GM12878 (cell line): ENCODE measurements around the gene IFIT1. TPM values are rescaled to one million over a fixed set of nuclear protein-coding genes. Genes with fewer than 3 reads are reported as not detected.
A peak's percentile ranks its signal among the peaks of the same experiment; 100 is the strongest.
"Not testable (repeated sequence)": the region's sequence is repeated elsewhere in the genome, so short reads cannot be mapped to it uniquely, and the experiment has no call there.

Experiments
- ATAC-seq: fragments of 200-7000 bp; cut with Tn5 transposase; 3 replicates; pipeline ENCODE4 v1.9.1; 2020; ENCODE audit warnings: mild to moderate bottlenecking, moderate library complexity
- BruUV-seq: library from RNA; stranded (reverse); fragments of 400-500 nt; replicated peaks from 2 replicates; lab custom pipeline; 2021; lab: Mats Ljungman, UMichigan
- CTCF ChIA-PET: fragments of 300-600 bp; sonication (Branson Sonifier 250); formaldehyde crosslinking; extraction: SDS; loops from one replicate; lab custom pipeline; 2021; ENCODE audit warnings: inconsistent platforms; lab: Yijun Ruan, JAX
- POLR2A ChIA-PET: fragments of 350-600 bp; formaldehyde crosslinking; extraction: SDS; loops from one replicate; lab custom pipeline; 2021; ENCODE audit warnings: inconsistent platforms; lab: Charles Lee
- RAD21 ChIA-PET: fragments of 300-600 bp; sonication (Branson Sonifier 250); formaldehyde crosslinking; loops from one replicate; lab custom pipeline; 2023; ENCODE audit warnings: antibody characterized with exemption; ENCODE audit not compliant: unreplicated experiment; lab: Charles Lee
- SMC1A ChIA-PET: fragments of 300-600 bp; sonication (Branson Sonifier 250); formaldehyde crosslinking; loops from one replicate; lab custom pipeline; 2023; ENCODE audit not compliant: unreplicated experiment, uncharacterized antibody; lab: Charles Lee
- DNase-seq: peaks from one replicate; pipeline ENCODE4 v3.0.0-alpha.2; 2011; ENCODE audit warnings: low read depth, low spot score
- FAIRE-seq: peaks from 3 replicates; lab custom pipeline; 2011; peaks lifted over from hg19 to GRCh38; lab: Jason Lieb, UNC
- H2AFZ ChIP-seq: 2 replicates; pipeline ENCODE4 v1.6.0; 2011; ENCODE audit warnings: low read depth, low read length, control low read depth; ENCODE audit not compliant: control insufficient read depth
- H3K27ac ChIP-seq: 2 replicates; pipeline ENCODE4 v1.5.1; 2011; ENCODE audit warnings: control low read depth; ENCODE audit not compliant: control insufficient read depth, insufficient read depth
- H3K27me3 ChIP-seq, 2 experiments: replicated peaks in 1 of 2; 2 replicates each; pipeline versions ENCODE4 v1.6.0 to v1.6.1; 2011; ENCODE audit warnings: low read length in 1 of 2; ENCODE audit not compliant: control insufficient read depth in 2 of 2, insufficient read depth in 2 of 2
- H3K36me3 ChIP-seq, 2 experiments: 2 replicates each; pipeline ENCODE4 v1.5.1; 2011; ENCODE audit warnings: low read length in 1 of 2; ENCODE audit not compliant: control insufficient read depth in 2 of 2, insufficient read depth in 2 of 2
- H3K4me1 ChIP-seq: 2 replicates; pipeline ENCODE4 v1.6.1; 2011; ENCODE audit warnings: mild to moderate bottlenecking, low read length, moderate library complexity, mixed read lengths; ENCODE audit not compliant: control insufficient read depth, insufficient read depth
- H3K4me2 ChIP-seq: 2 replicates; pipeline ENCODE4 v1.6.0; 2011; ENCODE audit warnings: control low read depth; ENCODE audit not compliant: control insufficient read depth, insufficient read depth
- H3K4me3 ChIP-seq: fragments of 200-600 bp; sonication (generic); 2 replicates; pipeline ENCODE4 v1.5.1; 2016
- H3K79me2 ChIP-seq: 2 replicates; pipeline ENCODE4 v1.6.0; 2011; ENCODE audit warnings: low read length; ENCODE audit not compliant: control insufficient read depth, insufficient read depth
- H3K9ac ChIP-seq: 2 replicates; pipeline ENCODE4 v1.8.0; 2011; ENCODE audit warnings: low read length, control low read depth, mixed read lengths; ENCODE audit not compliant: control insufficient read depth, insufficient read depth
- H3K9me3 ChIP-seq: replicated peaks from 3 replicates; pipeline ENCODE4 v1.5.1; 2011; ENCODE audit warnings: mild to moderate bottlenecking, low read length; ENCODE audit not compliant: control insufficient read depth, insufficient read depth
- H4K20me1 ChIP-seq: 2 replicates; pipeline ENCODE4 v1.6.0; 2011; ENCODE audit not compliant: control insufficient read depth, insufficient read depth
- ATF7 ChIP-seq: fragments of 450-650 bp; IDR thresholded peaks from 2 replicates; pipeline ENCODE4 v1.6.1; 2016; ENCODE audit warnings: low read depth, mild to moderate bottlenecking
- ETV6 ChIP-seq, 2 experiments: fragments of 450-650 bp in 1 of 2; IDR thresholded peaks in 1 of 2; conservative IDR thresholded peaks in 1 of 2; 2 replicates each; pipeline ENCODE4 v1.6.1; 2014; ENCODE audit warnings: antibody characterized with exemption in 1 of 2, borderline replicate concordance in 1 of 2, low read depth in 1 of 2, mild to moderate bottlenecking in 1 of 2, moderate library complexity in 1 of 2
- MEF2B ChIP-seq: fragments of 450-650 bp; IDR thresholded peaks from 2 replicates; pipeline ENCODE4 v1.6.1; 2018; ENCODE audit warnings: mild to moderate bottlenecking, moderate library complexity; ENCODE audit not compliant: partially characterized antibody, poor library complexity, severe bottlenecking
- PML ChIP-seq: IDR thresholded peaks from 2 replicates; pipeline ENCODE4 v1.6.1; 2012; ENCODE audit warnings: low read length, inconsistent platforms
- WGBS: methylation state at CpG from one replicate; pipeline ENCODE4 v1.1.6; 2016; ENCODE audit warnings: low lambda C conversion rate; ENCODE audit not compliant: insufficient replicate concordance, insufficient coverage; ENCODE audit errors: missing lambda C conversion rate; 5-methylcytosine and 5-hydroxymethylcytosine counted together
- in situ Hi-C: fragments of 300-500 bp; cut with MboI; formaldehyde crosslinking; loops from 9 replicates; pipeline ENCODE4 v1.14.3; 2018; ENCODE audit warnings: mixed read lengths
- intact Hi-C: fragments of 100-400 bp; cut with micrococcal nuclease; formaldehyde crosslinking; loops from one replicate; pipeline ENCODE4 v1.14.2; 2022; ENCODE audit not compliant: unreplicated experiment
- polyA plus RNA-seq, 11 experiments: library from polyadenylated mRNA; depleted of rRNA in 4 of 11; unstranded in 6 of 11; stranded (reverse) in 5 of 11; fragments of >200 nt; fragmentation: Nextera tagmentation in 4 of 11; fragmentation: Illumina TruSeq in 1 of 11; extraction: Ambion mirVana in 4 of 11; extraction: Trizol in 1 of 11; gene quantifications; 1 replicate in 1 of 11; 2 replicates in 10 of 11; pipeline versions ENCODE4 v1.2.1 to v1.2.3, GENCODE V29; 2011 to 2016; ENCODE audit warnings: inconsistent platforms in 2 of 11, missing spikeins in 2 of 11, low read depth in 1 of 11
- total RNA-seq, 4 experiments: library from RNA; depleted of rRNA in 3 of 4; stranded (reverse); fragments of >200 nt in 3 of 4; fragmentation: Illumina TruSeq in 1 of 4; extraction: Trizol in 1 of 4; gene quantifications; 2 replicates each; pipeline versions ENCODE4 v1.2.1 to v1.2.3, GENCODE V29; 2013 to 2021

IFIT1 gene
- total and polyA plus RNA-seq, 10 of the 15 experiments (the other 5 are each of a cell fraction or from before 2014, with no cell fraction given) = 13.9 to 37.2 (median 22.3) TPM

DNA sequence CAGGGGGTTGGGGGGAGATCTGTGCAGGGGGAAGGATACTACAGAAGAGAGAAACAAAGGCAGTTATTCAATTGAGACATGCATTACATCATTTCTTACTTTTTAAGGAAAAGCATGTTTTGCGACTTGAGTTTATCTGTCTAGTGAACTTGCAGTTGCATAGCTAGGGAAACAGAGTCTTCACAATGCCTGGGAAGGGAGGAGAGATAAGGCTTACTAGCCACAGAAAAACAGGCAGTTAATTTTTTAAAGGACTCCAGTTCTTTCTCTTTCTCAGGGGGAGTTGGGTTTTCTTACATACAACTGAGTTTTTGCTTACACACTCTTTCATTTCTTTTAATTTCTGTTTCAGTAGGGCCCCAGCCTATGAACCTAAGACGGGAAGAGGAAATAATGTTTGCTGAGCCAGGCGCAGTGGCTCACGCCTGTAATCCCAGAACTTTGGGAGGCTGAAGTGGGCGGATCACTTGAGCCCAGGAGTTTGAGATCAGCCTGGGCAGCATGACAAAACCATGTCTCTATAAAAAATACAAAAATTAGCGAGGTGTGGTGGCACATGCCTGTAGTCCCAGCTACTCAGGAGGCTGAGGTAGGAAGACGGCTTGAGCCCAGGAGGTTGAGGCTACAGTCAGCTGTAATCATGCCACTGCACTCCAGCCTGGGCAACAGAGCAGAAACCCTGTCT, 41.6 kb upstream of the IFIT1 start:
- H2AFZ ChIP-seq, H3K36me3 ChIP-seq, H3K27me3 ChIP-seq, in situ Hi-C loops, H3K9me3 ChIP-seq, FAIRE-seq, H3K79me2 ChIP-seq, BruUV-seq: not testable (repeated sequence)
- ChIA-PET RAD21 (interaction anchor here (0.6 to 3.1 kb wide), 6 partner anchors 13 to 67 kb away, joined by 3 to 38 read pairs (median 4); partner anchors contain the start of gene IFIT2), CTCF (interaction anchor here (1.1 to 3.5 kb wide), 4 partner anchors 11 to 68 kb away, joined by 3 to 34 read pairs (median 6); no protein-coding TSS in a partner anchor), SMC1A (interaction anchor here (1.4 to 8.3 kb wide), 5 partner anchors 12 to 133 kb away, joined by 4 to 97 read pairs (median 5); no protein-coding TSS in a partner anchor)
- Histone ChIP-seq H3K4me2 (peak overlapping the region; percentile 81), H3K27ac (peak overlapping the region; percentile 73), H3K4me1 (peaks cover 45% of the 10 kb centered on the region), H3K4me3 (peak overlapping the region; percentile 42)
- WGBS = 19% methylated on average over 7 of the region's 7 CpGs
- peak; percentile 56 for ATAC-seq
- TF ChIP-seq PML = peak; percentile 15; the same call in 1 of the 2 replicates
- TF ChIP-seq ATF7 = 0 out of 2 replicates have a peak, but pooled peaks have one; percentile 36
- 0 out of 4 replicates have a peak, but pooled peaks of 1 of the 2 experiments have one; percentile 9 for TF ChIP-seq ETV6 (conservative IDR thresholded peaks at IDR 0.05 in 1 of 2, IDR thresholded peaks at IDR 0.05 in 1 of 2; ENCODE audit: borderline replicate concordance in 1 of 2, low read depth in 1 of 2)
- peak; percentile 5 for TF ChIP-seq MEF2B
- TF ChIP-seq, all 136 proteins: peak for 4; not testable (repeated sequence) for 132
- peak overlapping the region; percentile 32 for H3K9ac ChIP-seq
- POLR2A ChIA-PET = interaction anchor here (1.4 kb wide), 1 partner anchor 9 kb away, joined by 5 read pairs; no protein-coding TSS in a partner anchor
- intact Hi-C loops = loop anchor here (1.0 kb wide), 1 partner anchor 19 kb away; no protein-coding TSS in a partner anchor
- not testable (repeated sequence) for H4K20me1 ChIP-seq, DNase-seq
